GM23338 (cell line): ENCODE measurements around the gene SEMA4C. TPM values are rescaled to one million over a fixed set of nuclear protein-coding genes. Genes with fewer than 3 reads are reported as not detected.

Source experiments
- ATAC-seq: fragments of 200-7000 bp; cut with Tn5 transposase; 3 replicates; pipeline ENCODE4 v1.9.1; 2020
- DNase-seq: peaks from one replicate; pipeline ENCODE4 v3.0.0-alpha.2; 2015; ENCODE audit warnings: low spot score
- H2AFZ ChIP-seq: fragments of 200-600 bp; sonication (generic); 2 replicates; pipeline ENCODE4 v1.8.0; 2016; ENCODE audit warnings: antibody characterized with exemption, mild to moderate bottlenecking, moderate library complexity
- H3F3A ChIP-seq: fragments of 200-600 bp; sonication (generic); replicated peaks from 2 replicates; pipeline ENCODE4 v1.8.0; 2017; ENCODE audit warnings: antibody characterized with exemption, mixed run types, low read depth
- H3K27ac ChIP-seq: fragments of 200-600 bp; sonication (generic); 2 replicates; pipeline ENCODE4 v1.6.1; 2016; ENCODE audit warnings: low read depth
- H3K27me3 ChIP-seq: fragments of 200-600 bp; sonication (generic); 2 replicates; pipeline ENCODE4 v1.8.0; 2016; ENCODE audit warnings: mild to moderate bottlenecking, mixed run types, moderate library complexity; ENCODE audit not compliant: insufficient read depth
- H3K36me3 ChIP-seq: fragments of 200-600 bp; sonication (generic); 2 replicates; pipeline ENCODE4 v1.8.0; 2016; ENCODE audit warnings: mild to moderate bottlenecking; ENCODE audit not compliant: insufficient read depth
- H3K4me1 ChIP-seq: fragments of 200-600 bp; sonication (generic); 2 replicates; pipeline ENCODE4 v1.8.0; 2016; ENCODE audit warnings: mild to moderate bottlenecking, moderate library complexity; ENCODE audit not compliant: insufficient read depth
- H3K4me2 ChIP-seq: fragments of 200-600 bp; sonication (generic); 2 replicates; pipeline ENCODE4 v1.7.1; 2017; ENCODE audit warnings: mixed run types
- H3K4me3 ChIP-seq: fragments of 200-600 bp; sonication (generic); 2 replicates; pipeline ENCODE4 v1.6.1; 2016; ENCODE audit warnings: mixed run types
- H3K79me2 ChIP-seq: fragments of 200-600 bp; sonication (generic); replicated peaks from 2 replicates; pipeline ENCODE4 v1.8.0; 2017; ENCODE audit warnings: mild to moderate bottlenecking; ENCODE audit not compliant: insufficient read depth
- H3K9me2 ChIP-seq: fragments of 200-600 bp; sonication (generic); 2 replicates; pipeline ENCODE4 v1.8.0; 2017; ENCODE audit not compliant: insufficient read depth
- H4K20me1 ChIP-seq: fragments of 200-600 bp; sonication (generic); replicated peaks from 2 replicates; pipeline ENCODE4 v1.8.0; 2017; ENCODE audit warnings: mild to moderate bottlenecking; ENCODE audit not compliant: insufficient read depth
- H3K27ac Mint-ChIP-seq: 2 replicates; pipeline ENCODE4 v1.8.0; 2020; ENCODE audit warnings: inconsistent platforms, mild to moderate bottlenecking, moderate library complexity, mixed read lengths
- H3K27me3 Mint-ChIP-seq: 3 replicates; pipeline ENCODE4 v1.8.0; 2022; ENCODE audit warnings: low read depth, mild to moderate bottlenecking, moderate library complexity, mixed read lengths, inconsistent platforms; ENCODE audit not compliant: insufficient read depth, poor library complexity
- H3K36me3 Mint-ChIP-seq: 3 replicates; pipeline ENCODE4 v1.8.0; 2021; ENCODE audit warnings: low read depth, mild to moderate bottlenecking, inconsistent platforms, moderate library complexity, mixed read lengths
- H3K4me1 Mint-ChIP-seq: 3 replicates; pipeline ENCODE4 v1.8.0; 2020; ENCODE audit warnings: mild to moderate bottlenecking, inconsistent platforms, mixed read lengths
- H3K4me3 Mint-ChIP-seq: 3 replicates; pipeline ENCODE4 v1.8.0; 2021; ENCODE audit warnings: moderate library complexity, mild to moderate bottlenecking, inconsistent platforms, mixed read lengths
- H3K9me3 Mint-ChIP-seq: 3 replicates; pipeline ENCODE4 v1.8.0; 2020; ENCODE audit warnings: moderate library complexity, mild to moderate bottlenecking, inconsistent platforms, mixed read lengths
- ETS1 ChIP-seq: IDR thresholded peaks from 2 replicates; pipeline ENCODE4 v1.6.1; 2016; ENCODE audit warnings: antibody characterized with exemption
- EZH2 ChIP-seq: fragments of 200-600 bp; sonication (generic); IDR thresholded peaks from one replicate; pipeline ENCODE4 v1.8.0; 2017; ENCODE audit warnings: antibody characterized with exemption, mild to moderate bottlenecking, low read depth; ENCODE audit not compliant: unreplicated experiment
- JUNB ChIP-seq: IDR thresholded peaks from one replicate; pipeline ENCODE4 v1.6.1; 2016; ENCODE audit warnings: antibody characterized with exemption; ENCODE audit not compliant: unreplicated experiment
- NANOG ChIP-seq: IDR thresholded peaks from 2 replicates; pipeline ENCODE4 v1.6.1; 2016; ENCODE audit warnings: antibody characterized with exemption, borderline replicate concordance
- ZNF114 ChIP-seq: fragments of 250-450 bp; sonication (Bioruptor Pico); IDR thresholded peaks from 2 replicates; pipeline ENCODE4 v1.5.0; 2020; ENCODE audit warnings: mild to moderate bottlenecking, moderate library complexity
- ZNF331 ChIP-seq: fragments of 250-450 bp; sonication (Bioruptor Pico); IDR thresholded peaks from 2 replicates; pipeline ENCODE4 v1.5.0; 2020; ENCODE audit warnings: low read depth, mild to moderate bottlenecking, moderate library complexity
- ZNF462 ChIP-seq: fragments of 250-450 bp; sonication (Bioruptor Pico); IDR thresholded peaks from 2 replicates; pipeline ENCODE4 v1.5.0; 2020; ENCODE audit warnings: mild to moderate bottlenecking, moderate library complexity
- polyA plus RNA-seq: library from polyadenylated mRNA; unstranded; fragments of >200 nt; fragmentation: Nextera tagmentation; extraction: Ambion mirVana; gene quantifications from 2 replicates; pipeline ENCODE4 v1.2.1, GENCODE V29; 2016
- total RNA-seq: library from RNA; depleted of rRNA; stranded (reverse); fragments of >200 nt; shearing (Covaris generic); gene quantifications from 2 replicates; pipeline ENCODE4 v1.2.3, GENCODE V29; 2014

Gene SEMA4C
- total and polyA plus RNA-seq, 2 experiments from 2014 or later, result 16.8 to 80.7 TPM

GRCh38 chr2:96811917-96812316, 58.0 kb downstream of the SEMA4C start:
- no peaks in the 10 kb centered on the region for H3K9me3 Mint-ChIP-seq
- Histone ChIP-seq H3K27me3 (no peaks in the 10 kb centered on the region), H3K27ac (no peak overlapping the region), H3K36me3 (no peaks in the 10 kb centered on the region), H2AFZ (no peak overlapping the region), H3K4me2 (no peak overlapping the region), H4K20me1 (no peaks in the 10 kb centered on the region), H3K9me2 (no peaks in the 10 kb centered on the region), H3K4me1 (peaks cover 5% of the 10 kb centered on the region), H3K79me2 (no peaks in the 10 kb centered on the region), H3K4me3 (no peak overlapping the region), H3F3A (peaks cover 6% of the 10 kb centered on the region; the same call in 1 of the 2 replicates)
- H3K27me3 Mint-ChIP-seq, result no peaks in the 10 kb centered on the region
- no peak for ATAC-seq
- TF ChIP-seq ZNF331 (no peak), NANOG (no peak), EZH2 (no peak), JUNB (no peak), ZNF114 (CRISPR knock-in tag) (no peak), ZNF462 (no peak), ETS1 (no peak)
- no peak overlapping the region for H3K27ac Mint-ChIP-seq
- no peak for DNase-seq
- H3K4me1 Mint-ChIP-seq, result no peaks in the 10 kb centered on the region
- H3K36me3 Mint-ChIP-seq, result peaks cover 4% of the 10 kb centered on the region; the same call in 1 of the 3 replicates
- no peak overlapping the region for H3K4me3 Mint-ChIP-seq
